ENCODE results near the gene TMC1.

Gene TMC1

GRCh38 chr9:72874344-72874743 is 352.9 kb downstream of the TMC1 start:
- DNase-seq (ENCODE audit: low read depth): no peak

GRCh38 chr9:72875221-72875620 is 353.8 kb downstream of the TMC1 start:
- no peak for DNase-seq (ENCODE audit: low read depth)

- DNase-seq (ENCODE audit: low read depth): no peak
Observed at GRCh38 chr9:72880821-72881220, 359.4 kb downstream of the TMC1 start.

GRCh38 chr9:72882117-72882775 is 360.8 kb downstream of the TMC1 start:
- DNase-seq (ENCODE audit: low read depth): no peak

- DNase-seq (ENCODE audit: low read depth): no peak
Observed at GRCh38 chr9:72883875-72884274, 362.5 kb downstream of the TMC1 start.

- no peak for DNase-seq (ENCODE audit: low read depth)
Observed at GRCh38 chr9:72884508-72884907, 363.1 kb downstream of the TMC1 start.
